Loucy (cell line): ENCODE results near the gene EPS8L3.

ENCODE experiments used
- H2AFZ ChIP-seq: fragments of 200-600 bp; sonication (generic); 2 replicates; pipeline ENCODE4 v1.6.0; 2016; ENCODE audit warnings: antibody characterized with exemption, mild to moderate bottlenecking, low read length, moderate library complexity
- H3F3A ChIP-seq: fragments of 200-600 bp; 2 replicates; pipeline ENCODE4 v1.6.0; 2016; ENCODE audit warnings: antibody characterized with exemption, low read depth, mild to moderate bottlenecking
- H3K27me3 ChIP-seq: fragments of 200-600 bp; sonication (generic); 2 replicates; pipeline ENCODE4 v1.6.1; 2014; ENCODE audit warnings: low read length, mild to moderate bottlenecking; ENCODE audit not compliant: insufficient read depth, poor library complexity, severe bottlenecking
- H3K36me3 ChIP-seq: fragments of 200-600 bp; sonication (generic); 2 replicates; pipeline ENCODE4 v1.6.1; 2016; ENCODE audit warnings: low read length; ENCODE audit not compliant: insufficient read depth
- H3K4me1 ChIP-seq: fragments of 200-600 bp; sonication (generic); 2 replicates; pipeline ENCODE4 v1.5.1; 2014; ENCODE audit warnings: low read length, mild to moderate bottlenecking; ENCODE audit not compliant: insufficient read depth, poor library complexity, severe bottlenecking
- H3K4me2 ChIP-seq: fragments of 200-600 bp; sonication (generic); 2 replicates; pipeline ENCODE4 v1.6.0; 2014; ENCODE audit warnings: antibody characterized with exemption, low read length, low read depth, mild to moderate bottlenecking; ENCODE audit not compliant: poor library complexity, severe bottlenecking
- H3K4me3 ChIP-seq: fragments of 200-600 bp; sonication (generic); 2 replicates; pipeline ENCODE4 v1.5.1; 2014; ENCODE audit warnings: low read length, mild to moderate bottlenecking, mixed read lengths; ENCODE audit not compliant: poor library complexity, severe bottlenecking
- H3K79me2 ChIP-seq: fragments of 200-600 bp; sonication (generic); 2 replicates; pipeline ENCODE4 v1.6.1; 2014; ENCODE audit warnings: low read length; ENCODE audit not compliant: insufficient read depth
- H3K9ac ChIP-seq: fragments of 200-600 bp; sonication (generic); 2 replicates; pipeline ENCODE4 v1.6.0; 2014; ENCODE audit warnings: mild to moderate bottlenecking, low read depth, low read length, moderate library complexity; ENCODE audit not compliant: poor library complexity, severe bottlenecking
- H3K9me2 ChIP-seq: fragments of 200-600 bp; sonication (generic); replicated peaks from 2 replicates; pipeline ENCODE4 v1.6.1; 2016; ENCODE audit warnings: low read depth, low read length, mixed read lengths
- H3K9me3 ChIP-seq: fragments of 200-600 bp; sonication (generic); 2 replicates; pipeline ENCODE4 v1.6.1; 2014; ENCODE audit warnings: mild to moderate bottlenecking, antibody characterized with exemption, low read length, low read depth; ENCODE audit not compliant: insufficient read depth
- H4K20me1 ChIP-seq: fragments of 200-600 bp; sonication (generic); 2 replicates; pipeline ENCODE4 v1.6.0; 2014; ENCODE audit warnings: antibody characterized with exemption, low read length, mild to moderate bottlenecking; ENCODE audit not compliant: insufficient read depth, poor library complexity, severe bottlenecking
- EZH2phosphoT487 ChIP-seq: fragments of 200-600 bp; IDR thresholded peaks from 2 replicates; pipeline ENCODE4 v1.6.1; 2018; ENCODE audit warnings: antibody characterized with exemption, mild to moderate bottlenecking, moderate library complexity, borderline replicate concordance
- TF ChIP-seq, protein P1 (sequence below): fragments of 200-600 bp; sonication (generic); conservative IDR thresholded peaks from 2 replicates; pipeline ENCODE4 v1.5.1; 2014; ENCODE audit warnings: mild to moderate bottlenecking, antibody characterized with exemption, low read length

EPS8L3 gene

DNA sequence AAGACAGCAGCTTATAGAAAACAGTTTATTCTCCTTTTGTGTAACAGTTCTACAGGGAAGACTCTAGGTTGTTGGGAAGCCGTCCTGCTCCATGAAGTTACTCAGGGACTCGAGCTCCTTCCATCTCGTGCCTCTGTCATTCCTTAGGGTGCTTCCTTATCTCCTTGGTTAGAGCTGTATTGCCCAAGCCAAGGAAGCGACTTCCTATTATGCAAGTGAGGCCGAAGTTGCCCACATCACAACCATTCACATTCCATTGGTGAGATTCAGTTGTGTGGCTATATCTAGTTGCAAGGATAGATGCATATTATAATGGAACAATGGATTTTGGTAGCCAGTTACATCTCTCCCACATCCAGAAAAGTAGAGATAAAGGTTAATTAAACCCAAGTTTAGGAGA, 42.7 kb downstream of the EPS8L3 start:
- Histone ChIP-seq H3K27me3 (no peaks in the 10 kb centered on the region), H3K9me3 (no peaks in the 10 kb centered on the region), H3K36me3 (no peaks in the 10 kb centered on the region), H3K79me2 (no peaks in the 10 kb centered on the region), H2AFZ (no peak overlapping the region), H3K4me2 (no peak overlapping the region), H3K4me3 (no peak overlapping the region), H3F3A (no peaks in the 10 kb centered on the region), H3K9me2 (no peaks in the 10 kb centered on the region), H3K9ac (no peak overlapping the region), H4K20me1 (no peaks in the 10 kb centered on the region), H3K4me1 (peaks cover 6% of the 10 kb centered on the region)
- TF ChIP-seq, protein P1, sequence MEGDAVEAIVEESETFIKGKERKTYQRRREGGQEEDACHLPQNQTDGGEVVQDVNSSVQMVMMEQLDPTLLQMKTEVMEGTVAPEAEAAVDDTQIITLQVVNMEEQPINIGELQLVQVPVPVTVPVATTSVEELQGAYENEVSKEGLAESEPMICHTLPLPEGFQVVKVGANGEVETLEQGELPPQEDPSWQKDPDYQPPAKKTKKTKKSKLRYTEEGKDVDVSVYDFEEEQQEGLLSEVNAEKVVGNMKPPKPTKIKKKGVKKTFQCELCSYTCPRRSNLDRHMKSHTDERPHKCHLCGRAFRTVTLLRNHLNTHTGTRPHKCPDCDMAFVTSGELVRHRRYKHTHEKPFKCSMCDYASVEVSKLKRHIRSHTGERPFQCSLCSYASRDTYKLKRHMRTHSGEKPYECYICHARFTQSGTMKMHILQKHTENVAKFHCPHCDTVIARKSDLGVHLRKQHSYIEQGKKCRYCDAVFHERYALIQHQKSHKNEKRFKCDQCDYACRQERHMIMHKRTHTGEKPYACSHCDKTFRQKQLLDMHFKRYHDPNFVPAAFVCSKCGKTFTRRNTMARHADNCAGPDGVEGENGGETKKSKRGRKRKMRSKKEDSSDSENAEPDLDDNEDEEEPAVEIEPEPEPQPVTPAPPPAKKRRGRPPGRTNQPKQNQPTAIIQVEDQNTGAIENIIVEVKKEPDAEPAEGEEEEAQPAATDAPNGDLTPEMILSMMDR: no peak
- no peak for TF ChIP-seq EZH2phosphoT487

DNA sequence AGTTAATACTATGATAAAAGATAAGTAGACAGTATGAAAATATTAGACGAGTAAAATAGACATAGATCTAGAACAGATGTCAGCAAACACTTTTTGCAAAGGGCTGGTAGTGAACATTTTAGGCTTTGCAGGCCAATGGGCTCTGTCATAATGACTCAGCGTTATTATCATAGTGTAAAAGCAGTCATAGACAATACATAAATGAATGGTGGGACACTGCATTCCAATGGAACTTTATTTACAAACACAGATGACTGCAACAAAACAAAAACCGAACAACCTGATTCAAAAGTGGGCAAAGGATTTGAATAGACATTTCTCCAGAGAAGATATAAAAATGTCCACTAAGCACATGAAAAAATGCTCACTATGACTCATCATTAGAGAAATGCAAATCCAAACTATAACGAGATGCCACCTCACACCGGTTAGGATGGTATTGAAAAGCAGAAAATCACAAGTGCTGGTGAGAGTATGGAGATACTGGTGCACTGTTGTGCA, 44.3 kb downstream of the EPS8L3 start:
- no peaks in the 10 kb centered on the region for H3K9me2 ChIP-seq
- H3K27me3 ChIP-seq: no peaks in the 10 kb centered on the region
- no peak overlapping the region for H2AFZ ChIP-seq
- no peaks in the 10 kb centered on the region for H3K79me2 ChIP-seq
- no peaks in the 10 kb centered on the region for H3K9me3 ChIP-seq
- H3K4me3 ChIP-seq: no peak overlapping the region
- H3K4me2 ChIP-seq: no peak overlapping the region
- no peaks in the 10 kb centered on the region for H3F3A ChIP-seq
- H3K4me1 ChIP-seq: peaks cover 6% of the 10 kb centered on the region
- H3K36me3 ChIP-seq: no peaks in the 10 kb centered on the region
- no peaks in the 10 kb centered on the region for H4K20me1 ChIP-seq
- no peak for TF ChIP-seq EZH2phosphoT487
- TF ChIP-seq, protein P1: no peak
- H3K9ac ChIP-seq: no peak overlapping the region

DNA sequence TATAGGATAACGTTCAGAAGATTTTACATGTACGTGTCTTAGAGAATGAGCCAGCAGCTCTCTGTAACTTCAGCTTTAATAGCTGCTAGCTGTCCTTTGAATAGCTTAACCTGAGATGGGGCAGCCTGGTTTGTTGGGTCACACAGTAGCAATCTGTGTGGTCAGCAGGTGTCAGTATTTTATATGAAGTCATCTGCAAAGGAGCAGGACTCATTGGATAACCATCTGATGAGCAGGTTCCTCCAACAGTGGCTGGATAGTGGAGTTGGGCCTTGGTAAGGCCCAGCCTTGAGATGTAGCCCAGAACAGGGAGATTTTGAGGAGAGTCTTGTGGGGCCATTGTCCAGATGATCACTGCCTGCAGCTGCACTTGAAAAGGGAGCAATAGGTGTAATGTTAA, 45.2 kb downstream of the EPS8L3 start:
- H2AFZ ChIP-seq: no peak overlapping the region
- H3K36me3 ChIP-seq: no peaks in the 10 kb centered on the region
- no peaks in the 10 kb centered on the region for H3K79me2 ChIP-seq
- H3K9me2 ChIP-seq: no peaks in the 10 kb centered on the region
- peaks cover 6% of the 10 kb centered on the region for H3K4me1 ChIP-seq
- H3K4me2 ChIP-seq: no peak overlapping the region
- no peaks in the 10 kb centered on the region for H3F3A ChIP-seq
- no peaks in the 10 kb centered on the region for H4K20me1 ChIP-seq
- H3K27me3 ChIP-seq: no peaks in the 10 kb centered on the region
- H3K9ac ChIP-seq: no peak overlapping the region
- no peak overlapping the region for H3K4me3 ChIP-seq
- H3K9me3 ChIP-seq: no peaks in the 10 kb centered on the region
- no peak for TF ChIP-seq EZH2phosphoT487
- TF ChIP-seq, protein P1: peak; percentile 20
